Chondrocyte (in vitro differentiated cells): ENCODE data around the gene OR13J1. TPM values are rescaled to one million over a fixed set of nuclear protein-coding genes. Genes with fewer than 3 reads are reported as not detected.

Experiments used
- DNase-seq: peaks from one replicate; pipeline ENCODE4 v3.0.0; 2021; ENCODE audit warnings: mixed read lengths, low spot score
- H3K27ac Mint-ChIP-seq: one replicate; pipeline ENCODE4 v1.8.0; 2021; ENCODE audit warnings: mild to moderate bottlenecking, moderate library complexity, mixed read lengths; ENCODE audit not compliant: unreplicated experiment
- H3K27me3 Mint-ChIP-seq: 2 replicates; pipeline ENCODE4 v1.8.0; 2021; ENCODE audit warnings: low read depth, mixed read lengths
- H3K36me3 Mint-ChIP-seq: 2 replicates; pipeline ENCODE4 v1.8.0; 2021; ENCODE audit warnings: low read depth, mixed read lengths
- H3K4me1 Mint-ChIP-seq: 2 replicates; pipeline ENCODE4 v1.8.0; 2021; ENCODE audit warnings: low read depth, mild to moderate bottlenecking, mixed read lengths
- H3K4me3 Mint-ChIP-seq: one replicate; pipeline ENCODE4 v1.8.0; 2021; ENCODE audit warnings: mild to moderate bottlenecking, moderate library complexity, mixed read lengths; ENCODE audit not compliant: unreplicated experiment
- H3K9me3 Mint-ChIP-seq: 2 replicates; pipeline ENCODE4 v1.8.0; 2021; ENCODE audit warnings: low read depth, mixed read lengths
- CTCF ChIP-seq: fragments of 200-600 bp; sonication (generic); IDR thresholded peaks from 2 replicates; pipeline ENCODE4 v1.5.0; 2021; ENCODE audit warnings: antibody characterized with exemption, mild to moderate bottlenecking, moderate library complexity
- total RNA-seq: library from RNA; stranded (reverse); gene quantifications from 3 replicates; pipeline ENCODE4 v1.2.1, GENCODE V29; 2021

The OR13J1 gene
- total RNA-seq, 1 donor from 2014 or later = not detected

DNA sequence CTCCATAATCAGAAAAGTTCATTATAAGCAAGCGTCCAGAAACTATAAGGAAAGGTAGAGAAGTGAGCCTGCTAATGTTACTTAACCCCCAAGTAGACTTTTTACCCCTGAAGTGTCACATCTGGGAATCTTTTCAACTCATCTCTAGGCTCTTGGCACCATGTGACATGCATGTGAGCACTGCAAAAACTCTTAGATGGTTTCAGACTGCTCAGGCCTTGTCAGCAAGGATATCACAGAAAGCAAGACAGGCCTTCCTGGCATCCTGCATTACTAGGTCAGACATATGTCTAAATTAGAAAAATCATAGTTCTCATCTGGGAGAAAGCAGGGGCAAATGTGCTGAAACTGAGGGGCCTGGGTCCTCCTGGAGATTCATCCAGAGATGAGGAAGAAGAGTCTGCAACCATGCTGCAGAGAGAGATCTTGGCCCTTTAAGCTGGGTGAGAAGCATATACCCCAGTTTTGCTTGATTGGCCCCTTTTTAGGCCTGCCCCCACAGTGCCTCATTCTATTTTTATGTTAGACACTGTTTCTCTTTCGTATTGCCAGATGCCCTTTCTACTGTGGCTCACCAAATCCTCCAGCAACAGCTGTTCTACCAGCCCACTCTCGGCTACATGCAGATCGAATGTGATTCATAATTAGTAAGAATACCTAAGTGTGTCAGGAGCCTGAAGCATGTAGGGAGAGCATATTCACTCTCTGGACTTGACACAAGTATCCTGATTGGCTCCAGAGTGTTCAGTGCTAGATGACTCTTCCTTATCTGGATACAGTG is 22.2 kb downstream of the OR13J1 start:
- no peak for DNase-seq
- peak overlapping the region; percentile 39 for H3K27ac Mint-ChIP-seq
- peaks cover 25% of the 10 kb centered on the region for H3K4me1 Mint-ChIP-seq
- H3K36me3 Mint-ChIP-seq = peaks cover 7% of the 10 kb centered on the region
- no peak for TF ChIP-seq CTCF
- H3K9me3 Mint-ChIP-seq = no peaks in the 10 kb centered on the region
- no peak overlapping the region for H3K4me3 Mint-ChIP-seq
- H3K27me3 Mint-ChIP-seq = no peaks in the 10 kb centered on the region

GRCh38 chr9:35845824-35846771 is 24.1 kb downstream of the OR13J1 start:
- no peak for TF ChIP-seq CTCF
- peak; percentile 85 for DNase-seq
- peaks cover 25% of the 10 kb centered on the region for H3K4me1 Mint-ChIP-seq
- no peak overlapping the region for H3K27ac Mint-ChIP-seq
- H3K36me3 Mint-ChIP-seq = peaks cover 5% of the 10 kb centered on the region
- H3K4me3 Mint-ChIP-seq = no peak overlapping the region
- no peaks in the 10 kb centered on the region for H3K9me3 Mint-ChIP-seq
- H3K27me3 Mint-ChIP-seq = no peaks in the 10 kb centered on the region

DNA sequence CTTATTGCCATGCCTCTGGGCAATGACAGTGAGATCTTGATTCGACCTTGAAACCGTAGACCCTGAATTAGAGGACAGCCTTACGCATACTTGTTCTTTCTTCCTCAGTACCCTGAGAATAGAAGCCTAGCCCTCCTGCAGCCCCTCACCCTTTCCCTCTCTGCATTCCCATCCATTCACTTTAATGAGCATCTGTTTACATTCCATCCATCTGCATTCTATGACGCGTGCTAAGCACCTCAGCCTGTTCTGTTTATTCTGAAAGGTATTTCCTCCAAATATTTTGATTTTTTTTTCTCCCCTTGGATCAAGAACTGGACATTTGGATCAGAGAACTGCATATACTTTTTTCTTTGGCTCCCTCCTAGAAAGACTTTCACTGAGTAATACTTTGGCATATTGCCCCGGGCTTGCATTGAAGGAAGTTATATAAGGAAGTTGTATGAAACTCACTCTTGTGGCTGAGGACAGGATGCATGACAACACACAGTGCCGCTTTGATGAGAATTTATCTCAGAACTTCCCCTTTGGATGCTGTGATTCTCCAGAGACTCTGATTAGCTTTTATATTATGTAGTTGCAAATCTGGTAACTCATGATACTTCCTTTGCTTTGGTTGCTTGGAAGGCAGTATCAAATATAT is 25.5 kb downstream of the OR13J1 start:
- Mint-ChIP-seq H3K27ac (peak overlapping the region; percentile 77), H3K36me3 (peaks cover 6% of the 10 kb centered on the region), H3K9me3 (no peaks in the 10 kb centered on the region), H3K4me1 (peaks cover 25% of the 10 kb centered on the region), H3K27me3 (no peaks in the 10 kb centered on the region), H3K4me3 (no peak overlapping the region)
- DNase-seq = peak; percentile 3
- TF ChIP-seq CTCF = peak; percentile 15

GRCh38 chr9:35842795-35843194 is 27.4 kb downstream of the OR13J1 start:
- Mint-ChIP-seq H3K27me3 (no peaks in the 10 kb centered on the region), H3K4me1 (peaks cover 18% of the 10 kb centered on the region), H3K4me3 (no peak overlapping the region), H3K36me3 (peaks cover 8% of the 10 kb centered on the region), H3K27ac (no peak overlapping the region), H3K9me3 (no peaks in the 10 kb centered on the region)
- DNase-seq = peak; percentile 6
- no peak for TF ChIP-seq CTCF
